Stimulated activated CD4-positive, alpha-beta T cell treated with anti-CD3 and anti-CD28 coated beads, Interleukin-12 subunit alpha, Interleukin-12 subunit beta, amount 100 ng/mL, for 48 hours (primary cell): Measurements from ENCODE around the gene IGSF11.
A peak's percentile ranks its signal among the peaks of the same experiment; 100 is the strongest.
"Not testable (repeated sequence)": the region's sequence is repeated elsewhere in the genome, so short reads cannot be mapped to it uniquely, and the experiment has no call there.

Experiments
- DNase-seq, 3 donors: peaks; one replicate each; pipeline ENCODE4 v3.0.0-alpha.2; 2020; ENCODE audit warnings: low read depth in 2 of 3, low spot score in 1 of 3

Gene IGSF11

DNA sequence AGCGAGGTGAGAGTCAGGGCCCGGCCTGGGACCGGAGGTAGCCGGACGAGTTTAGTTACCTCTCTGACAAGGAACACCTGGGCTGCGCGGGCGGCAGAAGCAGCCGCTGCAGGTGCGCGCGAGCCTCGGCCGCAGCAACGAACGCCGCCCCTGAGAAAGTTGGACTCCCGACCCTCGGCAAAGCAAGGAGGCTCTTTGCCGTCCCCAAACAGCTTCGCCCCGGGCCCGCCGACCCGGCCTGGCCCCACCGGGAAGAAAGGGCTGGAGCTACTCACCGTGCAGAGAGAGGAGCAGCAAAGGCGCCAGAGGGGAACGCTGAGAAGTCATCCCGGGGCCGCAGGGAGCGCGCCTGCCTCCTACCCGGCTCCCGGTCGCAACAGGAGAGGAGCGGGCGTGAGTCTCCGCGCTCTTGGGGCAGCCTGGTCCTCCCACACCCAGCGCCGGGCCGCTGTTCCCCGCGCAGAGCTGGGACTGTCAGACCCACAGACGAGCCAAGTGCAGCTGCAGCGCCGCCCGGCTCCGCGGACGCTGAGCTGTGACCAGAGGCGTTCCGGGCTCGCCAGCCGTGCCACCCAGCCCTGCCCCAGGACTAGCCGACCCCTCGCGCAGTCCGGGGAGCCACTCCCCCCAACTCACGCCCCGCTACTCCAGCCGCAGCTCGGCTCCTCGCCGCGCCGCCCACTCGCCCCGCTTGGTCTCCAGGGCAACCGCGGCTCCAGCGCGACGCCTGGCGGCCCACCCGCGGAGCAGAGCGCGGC lies at the start of gene IGSF11:
Gene IGSF11 (minus strand): TSS at position 591 of the 758 bp plus-strand sequence. CDS start 264 bp downstream, at position 327.
- peak; percentile 33 to 57 (median 47) for DNase-seq

GRCh38 chr3:119080364-119080763 lies 45.7 kb upstream of the IGSF11 start:
- no peak for DNase-seq

DNA sequence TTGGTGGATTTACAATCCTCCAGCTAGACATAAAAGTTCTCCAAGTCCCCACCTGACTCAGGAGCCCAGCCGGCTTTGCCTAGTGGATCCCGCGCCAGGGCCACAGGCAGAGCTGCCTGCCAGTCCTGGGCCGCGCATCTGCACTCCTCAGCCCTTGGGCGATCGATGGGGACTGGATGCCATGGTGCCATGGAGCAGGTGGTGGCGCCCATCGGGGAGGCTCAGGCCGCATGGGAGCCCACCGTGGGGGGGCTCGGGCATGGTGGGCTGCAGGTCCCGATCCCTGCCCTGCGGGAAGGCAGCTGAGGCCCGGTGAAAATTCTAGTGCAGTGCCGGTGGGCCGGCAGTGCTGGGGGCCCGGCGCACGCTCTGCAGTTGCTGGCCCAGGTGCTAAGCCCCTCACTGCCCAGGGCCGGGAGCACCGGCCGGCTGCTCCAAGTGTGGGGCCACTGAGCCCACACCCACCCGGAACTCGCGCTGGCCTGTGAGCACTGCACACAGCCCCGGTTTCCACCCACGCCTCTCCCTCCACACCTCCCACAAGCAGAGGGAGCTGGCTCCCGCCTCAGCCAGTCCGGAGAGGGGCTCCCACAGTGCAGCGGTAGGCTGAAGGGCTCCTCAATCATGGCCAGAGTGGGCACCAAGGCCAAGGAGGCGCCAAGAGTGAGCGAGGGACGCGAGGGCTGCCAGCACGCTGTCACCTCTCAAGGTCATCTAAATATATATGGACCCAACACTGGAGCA lies 38.8 kb upstream of the IGSF11 start:
- no peak for DNase-seq

DNA sequence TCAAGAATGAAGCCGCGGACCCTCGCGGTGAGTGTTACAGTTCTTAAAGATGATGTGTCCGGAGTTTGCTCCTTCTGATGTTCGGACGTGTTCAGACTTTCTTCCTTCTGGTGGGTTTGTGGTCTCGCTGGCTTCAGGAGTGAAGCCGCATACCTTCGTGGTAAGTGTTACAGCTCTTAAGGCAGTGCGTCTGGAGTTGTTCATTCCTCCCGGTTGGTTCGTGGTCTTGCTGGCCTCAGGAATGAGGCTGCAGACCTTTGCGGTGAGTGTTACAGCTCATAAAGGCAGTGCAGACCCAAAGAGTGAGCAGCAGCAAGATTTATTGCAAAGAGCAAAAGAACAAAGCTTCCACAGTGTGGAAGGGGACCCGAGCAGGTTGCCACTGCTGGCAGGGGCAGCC lies 37.8 kb upstream of the IGSF11 start:
- not testable (repeated sequence) for DNase-seq

DNA sequence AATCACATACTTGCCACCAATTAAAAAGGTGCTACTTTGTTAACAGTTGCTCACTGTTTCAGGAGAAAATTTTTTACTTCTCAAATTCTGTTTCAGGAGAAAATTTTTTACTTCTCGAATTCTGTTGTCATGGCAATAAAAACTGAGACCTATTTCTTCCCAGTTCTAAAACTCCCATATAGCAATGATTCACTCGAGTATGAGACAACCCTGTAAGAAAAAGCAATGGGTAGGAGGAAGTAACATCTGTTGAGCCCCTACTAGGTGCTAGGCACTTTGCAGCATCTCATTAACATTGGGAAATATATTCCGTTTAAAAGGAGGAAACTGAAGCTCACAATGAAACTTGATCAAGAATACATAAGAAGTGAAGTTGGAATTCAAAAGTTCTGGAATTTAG lies 35.1 kb upstream of the IGSF11 start:
- DNase-seq, result no peak

DNA sequence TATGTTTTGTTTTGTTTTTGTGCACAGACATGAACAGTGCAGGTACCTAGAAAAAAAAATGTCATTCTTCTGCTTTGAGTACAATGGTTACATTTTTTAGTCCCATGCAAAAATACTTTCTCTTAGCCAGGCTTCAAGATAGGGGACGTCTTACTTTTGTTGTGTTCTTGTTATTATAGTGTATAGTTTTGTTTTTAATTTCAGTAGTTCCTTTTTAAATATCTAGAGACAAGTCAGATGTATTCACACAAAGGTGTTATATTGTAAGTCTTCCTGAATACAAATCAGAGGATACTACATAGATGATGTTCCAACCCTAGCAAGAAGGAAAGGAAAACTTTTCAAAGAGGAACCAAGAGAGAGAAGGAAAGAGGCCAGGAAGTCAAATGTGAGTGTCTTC lies 28.8 kb upstream of the IGSF11 start:
- no peak for DNase-seq

- no peak for DNase-seq
These were observed 28.2 kb upstream of the IGSF11 start for GRCh38 chr3:119062892-119063291.

- no peak for DNase-seq
These were observed 9.9 kb upstream of the IGSF11 start for GRCh38 chr3:119044593-119044992.

DNA sequence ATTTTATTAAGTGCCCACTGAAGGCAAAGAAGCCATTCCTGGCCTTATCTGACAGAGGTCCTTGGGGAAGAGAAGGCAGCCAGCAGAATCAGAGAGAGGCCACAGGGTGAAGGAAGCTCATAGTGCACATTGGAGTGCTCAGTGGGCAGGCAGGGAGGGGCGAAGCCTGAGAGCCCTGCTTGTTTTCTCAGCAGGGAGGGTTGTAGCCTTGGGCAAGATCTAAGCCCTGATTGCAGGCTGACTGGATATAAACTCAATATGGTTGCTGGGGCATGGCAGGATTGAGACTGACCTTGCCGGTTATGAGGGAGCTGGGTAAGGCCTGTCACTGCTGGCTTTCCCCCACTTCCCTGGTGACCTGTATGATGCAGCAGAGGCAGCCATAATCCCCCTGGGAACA lies 7.5 kb upstream of the IGSF11 start:
- DNase-seq, result no peak

- no peak for DNase-seq
These were observed 334 bp upstream of the IGSF11 start for GRCh38 chr3:119035014-119035346.

DNA sequence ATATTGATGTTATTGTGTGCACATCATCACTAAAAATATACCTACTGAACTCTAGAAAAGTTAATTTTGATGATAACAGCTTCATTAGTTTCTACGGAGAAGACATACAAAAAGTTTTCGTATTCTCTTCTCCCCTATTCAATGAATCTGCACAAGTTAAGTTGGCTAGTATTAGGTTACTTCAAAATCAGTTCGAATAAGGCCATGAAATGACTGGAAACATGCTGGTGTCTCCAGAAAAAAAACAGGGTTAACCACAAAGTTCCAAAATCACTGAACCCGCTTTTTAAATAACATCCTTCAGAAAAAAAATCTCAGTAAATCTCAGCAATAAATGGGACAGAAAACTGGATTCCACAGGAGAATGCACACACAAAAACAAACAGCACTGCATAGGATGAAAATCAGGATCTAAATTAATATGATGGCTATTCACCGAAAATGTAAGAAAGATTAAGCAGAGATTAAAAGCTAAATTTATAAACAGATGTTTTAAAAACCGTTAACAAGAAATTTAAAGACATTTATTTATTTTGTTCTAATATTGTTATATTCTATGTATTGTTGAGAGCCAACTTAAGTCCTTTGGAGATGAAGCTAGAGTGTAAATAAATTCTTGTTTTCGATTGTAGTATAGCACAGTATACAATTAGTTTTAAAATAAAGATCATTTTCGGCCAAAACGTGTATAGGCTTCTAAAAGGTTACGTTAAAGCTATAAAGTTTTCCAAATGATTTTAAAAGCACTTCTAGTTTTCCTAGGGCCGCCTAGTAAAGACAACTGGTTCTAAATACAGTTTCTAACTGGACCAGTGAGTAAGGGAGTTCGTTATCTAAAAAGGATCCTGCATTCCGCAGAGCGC lies 1.0 kb downstream of the IGSF11 start:
- DNase-seq, result no peak

DNA sequence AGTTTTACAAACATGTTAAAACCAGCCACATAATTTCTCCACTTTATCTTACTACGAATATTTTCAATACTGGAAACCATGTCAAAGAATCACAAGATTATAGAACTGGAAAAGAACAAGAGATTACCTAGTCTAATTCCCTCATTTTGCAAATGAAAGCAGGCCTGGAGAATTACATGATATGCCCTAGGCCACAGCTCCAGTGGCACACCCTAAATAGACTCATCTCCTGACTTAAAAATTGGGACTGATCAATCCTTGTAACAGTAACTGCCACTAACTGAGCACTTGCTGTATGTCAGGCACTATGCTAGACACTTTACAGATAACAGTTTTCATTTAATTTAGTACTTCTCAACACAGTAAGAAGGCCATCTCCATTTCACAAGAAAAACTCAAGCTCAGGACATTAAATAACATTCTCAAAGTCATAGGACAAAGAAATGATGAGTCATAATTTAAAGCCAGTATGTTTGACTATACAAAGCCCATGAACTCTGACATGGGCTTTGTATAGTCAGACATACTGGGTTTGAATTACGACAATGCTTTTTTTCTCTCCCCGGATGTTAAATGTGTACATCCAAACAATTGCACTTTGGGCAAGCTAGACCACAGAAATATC lies 9.4 kb downstream of the IGSF11 start:
- no peak for DNase-seq

- no peak for DNase-seq
These were observed 14.7 kb downstream of the IGSF11 start for GRCh38 chr3:119019767-119020518.

DNA sequence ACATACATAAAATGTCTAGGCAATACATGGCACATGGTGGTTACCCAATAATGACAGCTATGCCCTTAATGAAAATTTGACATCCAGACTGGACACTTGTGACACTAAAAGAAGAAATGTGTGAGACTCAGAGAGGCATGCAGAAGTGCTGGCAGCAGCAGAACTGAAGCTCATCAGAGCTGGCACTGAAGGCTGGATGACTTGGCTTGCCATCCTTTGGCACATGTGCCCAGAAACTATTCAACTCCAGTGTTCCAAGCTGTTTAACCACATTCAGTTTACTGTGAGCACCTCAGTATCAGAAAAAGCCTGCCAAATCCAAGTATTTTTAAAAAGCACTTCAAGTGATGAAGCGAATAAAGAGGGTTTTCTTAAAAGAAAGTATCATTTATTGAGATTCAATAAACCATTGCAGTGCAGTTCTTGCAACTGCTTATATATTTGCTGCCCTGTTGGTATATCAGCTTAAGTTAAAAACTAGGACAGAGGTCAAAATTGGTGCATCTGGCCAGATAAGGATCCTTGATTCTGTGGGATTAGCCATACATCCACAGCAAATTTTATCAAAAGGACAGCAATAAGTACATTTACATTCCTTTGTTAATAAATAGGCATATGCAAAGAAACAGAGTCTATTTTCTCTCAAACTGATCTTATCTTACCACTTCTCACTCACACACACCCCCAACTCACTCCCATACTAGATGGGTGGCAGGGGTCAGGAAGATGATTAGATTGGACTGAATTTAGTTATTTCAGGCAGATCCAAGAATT lies 15.8 kb downstream of the IGSF11 start:
- no peak for DNase-seq

DNA sequence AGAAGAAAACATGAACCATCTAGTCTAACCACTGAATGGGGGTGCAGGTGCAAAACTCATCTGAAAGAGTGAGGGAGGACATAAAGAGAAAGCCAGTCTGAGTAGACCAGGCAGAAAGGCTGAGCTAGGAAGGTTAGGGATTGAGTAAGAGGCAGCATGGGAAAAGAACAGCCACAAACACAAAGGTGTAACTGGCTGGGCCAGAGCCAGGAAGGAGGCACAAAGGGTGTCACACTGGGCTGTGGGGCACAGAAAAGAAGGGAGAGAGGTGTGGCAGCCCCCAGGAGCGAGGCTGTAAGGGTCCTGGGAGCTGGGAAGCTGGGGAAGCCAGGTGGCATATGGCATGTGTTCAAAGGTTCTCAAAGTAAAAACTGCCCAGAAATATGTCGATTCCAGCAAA lies 18.7 kb downstream of the IGSF11 start:
- DNase-seq, result no peak

DNA sequence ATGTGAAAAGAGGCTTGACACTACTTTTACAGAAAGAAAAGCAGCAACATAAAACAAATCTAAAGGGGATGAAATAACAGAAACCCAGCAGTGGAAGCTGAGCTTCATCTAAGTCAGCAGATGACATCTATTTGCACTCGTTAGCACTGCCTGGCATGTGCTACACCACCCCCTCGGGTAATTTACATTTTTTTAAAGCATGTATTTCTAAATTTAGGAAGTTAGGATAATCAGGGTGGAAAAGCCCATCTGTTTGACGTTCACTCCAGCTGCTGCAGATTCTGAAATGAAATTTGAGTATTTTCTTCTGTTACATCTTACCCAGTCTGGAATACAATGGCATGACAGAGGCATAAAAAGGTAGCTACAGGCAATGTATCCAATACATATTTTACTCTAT lies 20.7 kb downstream of the IGSF11 start:
- DNase-seq, result no peak

DNA sequence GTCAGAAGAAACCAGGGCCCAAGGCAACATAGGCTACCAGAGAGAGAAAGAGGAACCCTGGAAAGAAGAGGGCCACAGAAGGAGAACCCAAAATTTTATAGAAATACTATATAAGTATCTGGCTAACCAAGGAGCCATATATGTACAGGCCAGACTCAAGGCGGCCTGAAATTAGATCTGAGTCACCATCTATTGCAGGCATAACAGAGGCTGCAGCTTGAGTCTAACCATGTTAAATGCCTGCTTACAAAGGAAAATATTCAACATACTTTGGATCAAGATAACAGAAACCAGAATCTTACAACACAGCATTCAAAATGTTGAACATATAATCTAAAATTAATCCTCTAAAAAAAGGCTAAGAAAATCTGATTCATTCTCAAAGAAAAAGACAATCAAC lies 23.1 kb downstream of the IGSF11 start:
- no peak for DNase-seq

- DNase-seq, result no peak
These were observed 37.5 kb downstream of the IGSF11 start for GRCh38 chr3:118997190-118997589.

DNA sequence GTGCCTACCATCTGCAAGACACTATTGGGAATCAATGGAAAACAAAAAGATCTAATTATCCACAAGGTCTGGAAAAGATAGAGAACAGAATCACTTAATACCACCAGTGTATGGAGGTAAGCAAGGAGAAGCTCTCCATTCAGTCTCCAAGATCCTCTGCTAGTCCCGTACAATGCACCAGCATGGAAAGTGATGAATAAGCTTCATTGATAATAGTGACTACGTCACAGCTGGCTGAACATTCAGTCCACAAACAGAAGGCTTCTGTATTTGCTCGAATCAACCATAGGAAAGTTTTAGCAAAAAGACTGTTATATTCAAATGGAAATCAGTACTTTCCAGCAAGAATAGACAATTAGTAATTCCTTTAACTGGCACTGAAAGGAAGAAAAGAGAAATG lies 42.9 kb downstream of the IGSF11 start:
- DNase-seq, result no peak
